Activated T-helper 2 cell treated with anti-CD3 and anti-CD28 coated beads, Interferon-gamma antibody, Interleukin-2, Interleukin-4, amounts not matched to agents 10 μg/mL and 5 μg/mL and 100 μg/mL, durations not matched to agents 14 hours and 24 hours and 36 hours (primary cell): ENCODE data around the gene OR5H2. TPM values are rescaled to one million over a fixed set of nuclear protein-coding genes. Genes with fewer than 3 reads are reported as not detected.

Source experiments
- DNase-seq: peaks from one replicate; pipeline ENCODE4 v3.0.0; 2021; ENCODE audit warnings: low spot score
- H3K27ac Mint-ChIP-seq: one replicate; pipeline ENCODE4 v1.8.0; 2021; ENCODE audit warnings: mixed read lengths
- H3K27me3 Mint-ChIP-seq: one replicate; pipeline ENCODE4 v1.8.0; 2021; ENCODE audit warnings: low read depth, mixed read lengths
- H3K36me3 Mint-ChIP-seq: one replicate; pipeline ENCODE4 v1.8.0; 2021; ENCODE audit warnings: low read depth, mixed read lengths
- H3K4me1 Mint-ChIP-seq: one replicate; pipeline ENCODE4 v1.8.0; 2021; ENCODE audit warnings: low read depth, mixed read lengths
- H3K4me3 Mint-ChIP-seq: one replicate; pipeline ENCODE4 v1.8.0; 2021; ENCODE audit warnings: low read depth, mild to moderate bottlenecking, moderate library complexity, mixed read lengths
- H3K9me3 Mint-ChIP-seq: one replicate; pipeline ENCODE4 v1.8.0; 2021; ENCODE audit warnings: mixed read lengths
- intact Hi-C: fragments of 100-400 bp; cut with micrococcal nuclease; formaldehyde crosslinking; loops from one replicate; pipeline ENCODE4 v1.15.1; 2023
- total RNA-seq: library from RNA; stranded (reverse); gene quantifications from 2 replicates; pipeline ENCODE4 v1.2.3, GENCODE V29; 2022

OR5H2 gene
- total RNA-seq, 1 donor from 2014 or later = not detected

DNA sequence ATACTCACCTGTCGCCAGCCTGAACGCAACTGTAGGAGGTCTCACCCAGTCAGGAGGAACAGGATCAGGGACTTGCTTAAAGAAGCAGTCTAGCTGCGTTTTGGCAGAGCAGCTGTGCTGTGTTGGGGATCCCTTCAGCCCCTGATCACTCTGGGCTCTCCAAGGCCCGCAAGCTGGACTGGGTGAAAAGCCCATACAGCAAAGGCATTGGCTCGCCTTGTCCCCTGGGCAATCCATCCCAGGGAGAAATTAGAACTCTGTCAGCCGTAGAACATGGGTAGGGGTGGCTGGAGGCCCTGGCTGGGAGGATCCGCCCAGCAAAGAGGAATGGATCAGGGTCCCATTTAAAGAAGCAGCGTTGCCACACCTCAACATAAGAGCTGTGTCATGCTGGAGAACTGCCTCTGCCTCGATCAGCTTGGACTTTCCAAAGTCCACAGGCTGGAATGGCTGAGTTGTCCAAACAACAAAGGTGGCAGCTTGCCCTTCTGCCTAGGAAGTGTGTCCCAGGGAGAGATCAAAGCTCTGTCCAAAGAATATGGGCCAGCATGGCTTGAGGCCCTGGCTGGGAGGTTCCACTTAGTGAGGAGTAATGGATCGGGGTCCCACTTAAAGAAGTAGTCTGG lies 9.1 kb downstream of the OR5H2 start:
- Mint-ChIP-seq H3K4me1 (no peaks in the 10 kb centered on the region), H3K4me3 (no peak overlapping the region), H3K9me3 (no peaks in the 10 kb centered on the region), H3K27me3 (peaks cover 4% of the 10 kb centered on the region), H3K36me3 (no peaks in the 10 kb centered on the region), H3K27ac (no peak overlapping the region)
- intact Hi-C loops = no loop called here
- no peak for DNase-seq

DNA sequence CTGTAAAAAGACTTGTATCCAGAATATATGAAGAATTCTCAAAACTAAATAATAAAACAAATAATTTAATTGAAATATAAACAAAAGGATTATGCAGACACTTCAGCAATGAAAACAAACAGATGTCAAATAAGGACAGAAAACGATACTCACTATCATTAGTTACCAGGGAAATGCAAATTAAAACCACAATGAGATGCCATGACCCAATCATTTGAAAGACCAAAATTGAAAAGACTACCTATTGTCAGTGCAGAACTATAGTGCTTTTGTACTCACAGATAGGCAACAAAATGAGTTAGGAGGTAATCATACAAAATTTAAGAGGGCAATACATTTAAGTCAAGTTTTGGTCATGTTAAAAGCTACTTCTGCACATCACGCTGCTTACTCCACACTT lies 39.8 kb downstream of the OR5H2 start:
- Mint-ChIP-seq H3K4me3 (no peak overlapping the region), H3K36me3 (no peaks in the 10 kb centered on the region), H3K4me1 (peaks cover 5% of the 10 kb centered on the region), H3K27ac (no peak overlapping the region), H3K9me3 (no peaks in the 10 kb centered on the region), H3K27me3 (peaks cover 7% of the 10 kb centered on the region)
- DNase-seq = no peak
- intact Hi-C loops = no loop called here

DNA sequence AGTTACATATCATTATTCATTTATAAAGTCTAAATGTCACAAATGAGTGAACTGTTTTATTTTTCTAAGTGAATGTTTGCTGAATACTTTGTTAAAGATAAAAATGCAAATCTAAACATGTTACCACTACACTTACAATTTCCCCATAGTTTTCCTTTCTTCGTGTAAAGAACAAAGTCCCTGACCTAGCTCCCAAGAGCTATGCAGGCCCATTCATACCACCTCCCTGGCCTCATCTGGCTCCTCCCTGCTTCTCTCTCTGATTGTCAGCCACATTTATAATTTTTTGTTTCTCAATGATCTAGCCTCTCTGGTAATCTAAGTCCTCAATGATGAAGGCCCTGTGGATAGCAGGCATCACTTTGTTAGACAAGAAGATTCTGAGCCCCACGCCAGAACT lies 40.4 kb downstream of the OR5H2 start:
- H3K4me1 Mint-ChIP-seq = peaks cover 11% of the 10 kb centered on the region
- H3K9me3 Mint-ChIP-seq = no peaks in the 10 kb centered on the region
- H3K27ac Mint-ChIP-seq = no peak overlapping the region
- H3K36me3 Mint-ChIP-seq = no peaks in the 10 kb centered on the region
- H3K27me3 Mint-ChIP-seq = peaks cover 7% of the 10 kb centered on the region
- no peak for DNase-seq
- intact Hi-C loops = no loop called here
- no peak overlapping the region for H3K4me3 Mint-ChIP-seq

DNA sequence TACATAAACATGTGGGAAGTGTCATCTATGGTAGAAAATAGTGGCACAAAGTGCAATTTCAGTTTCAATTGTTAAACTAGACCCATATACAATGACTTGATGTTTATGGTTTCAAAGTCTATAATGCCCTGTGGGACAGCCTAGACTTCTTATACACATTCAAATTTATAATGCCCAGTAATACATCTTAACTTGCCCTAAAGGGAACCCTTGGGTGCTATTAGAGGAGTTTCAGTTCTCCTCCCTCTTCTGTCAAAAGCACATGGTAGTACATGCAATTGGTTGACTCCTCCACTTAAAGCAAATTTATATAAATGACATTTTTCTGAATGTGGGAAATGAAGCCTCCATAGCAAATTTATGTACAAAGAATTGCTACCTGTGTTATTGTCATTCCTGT lies 41.1 kb downstream of the OR5H2 start:
- DNase-seq = no peak
- intact Hi-C loops = no loop called here

DNA sequence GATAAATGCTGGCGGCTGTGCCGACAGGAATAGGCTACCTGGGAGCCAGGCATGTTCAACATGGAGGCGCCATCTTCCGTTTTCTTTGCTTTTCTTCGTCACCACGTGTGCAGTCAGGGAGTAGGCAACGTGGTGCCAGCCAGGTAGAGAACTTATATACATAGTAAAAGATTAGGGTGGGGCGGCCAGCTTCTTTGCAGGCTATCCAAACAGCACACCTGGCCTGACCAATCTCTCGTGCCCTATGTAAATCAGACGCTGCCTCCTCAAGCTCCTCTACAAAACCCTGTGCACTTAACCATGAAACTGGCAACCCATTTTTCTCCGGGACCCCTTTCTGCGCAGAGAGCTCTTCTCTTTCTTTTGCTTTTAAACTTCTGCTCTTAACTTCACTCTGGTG lies 42.8 kb downstream of the OR5H2 start:
- no peak for DNase-seq
- no peak overlapping the region for H3K27ac Mint-ChIP-seq
- intact Hi-C loops = loop anchor here (5.0 kb wide), 3 partner anchors 138 to 277 kb away; no protein-coding TSS in a partner anchor
- no peaks in the 10 kb centered on the region for H3K36me3 Mint-ChIP-seq
- peaks cover 7% of the 10 kb centered on the region for H3K27me3 Mint-ChIP-seq
- no peak overlapping the region for H3K4me3 Mint-ChIP-seq
- no peaks in the 10 kb centered on the region for H3K9me3 Mint-ChIP-seq
- H3K4me1 Mint-ChIP-seq = peaks cover 17% of the 10 kb centered on the region

More for the DNA sequence above, 41.1 kb downstream of the OR5H2 start:
- Mint-ChIP-seq H3K4me3 (no peak overlapping the region), H3K9me3 (no peaks in the 10 kb centered on the region), H3K27ac (no peak overlapping the region), H3K36me3 (no peaks in the 10 kb centered on the region), H3K27me3 (peaks cover 7% of the 10 kb centered on the region), H3K4me1 (peaks cover 14% of the 10 kb centered on the region)

DNA sequence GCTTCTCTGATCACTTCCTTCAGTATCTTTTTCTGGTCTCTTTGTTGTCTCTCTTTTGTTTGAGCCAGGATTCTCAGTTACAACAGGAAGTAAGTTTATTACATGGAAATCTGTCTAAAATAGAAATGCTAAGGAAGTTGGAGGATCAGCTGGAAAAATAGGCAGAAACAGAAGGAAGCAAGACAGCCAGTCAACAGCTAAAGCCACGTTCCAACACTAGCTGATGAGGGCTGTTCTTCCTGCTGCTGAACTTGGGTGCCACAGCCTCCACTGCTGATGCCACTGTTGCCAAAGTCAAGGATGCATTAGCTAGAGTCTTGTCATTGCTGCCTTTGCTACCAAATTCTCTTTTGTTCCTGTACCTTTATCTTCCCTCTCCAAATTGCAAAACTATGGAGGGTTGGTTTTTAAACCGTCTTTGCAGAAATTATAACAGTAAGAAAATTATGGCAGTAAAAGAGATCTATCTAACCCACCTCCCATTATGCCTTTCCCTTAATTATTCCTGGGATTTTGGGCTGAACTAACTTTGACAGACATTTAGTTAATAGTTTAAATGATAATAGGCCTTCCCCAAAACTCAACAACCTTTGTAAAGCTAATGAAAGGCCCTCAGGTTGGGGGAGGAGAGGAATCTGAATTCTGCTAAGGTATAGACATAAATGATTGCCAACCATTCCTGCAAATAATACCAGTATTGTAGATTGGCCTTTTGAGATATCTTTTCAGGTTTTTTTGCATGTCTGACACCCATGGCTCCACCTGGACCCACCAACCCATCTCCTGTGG lies 44.0 kb downstream of the OR5H2 start:
- no peak for DNase-seq
- peaks cover 13% of the 10 kb centered on the region for H3K27me3 Mint-ChIP-seq
- peak overlapping the region; percentile 8 for H3K27ac Mint-ChIP-seq
- H3K4me1 Mint-ChIP-seq = peaks cover 20% of the 10 kb centered on the region
- intact Hi-C loops = loop anchor here (5.0 kb wide), 3 partner anchors 139 to 276 kb away; no protein-coding TSS in a partner anchor
- H3K36me3 Mint-ChIP-seq = no peaks in the 10 kb centered on the region
- no peaks in the 10 kb centered on the region for H3K9me3 Mint-ChIP-seq
- no peak overlapping the region for H3K4me3 Mint-ChIP-seq

DNA sequence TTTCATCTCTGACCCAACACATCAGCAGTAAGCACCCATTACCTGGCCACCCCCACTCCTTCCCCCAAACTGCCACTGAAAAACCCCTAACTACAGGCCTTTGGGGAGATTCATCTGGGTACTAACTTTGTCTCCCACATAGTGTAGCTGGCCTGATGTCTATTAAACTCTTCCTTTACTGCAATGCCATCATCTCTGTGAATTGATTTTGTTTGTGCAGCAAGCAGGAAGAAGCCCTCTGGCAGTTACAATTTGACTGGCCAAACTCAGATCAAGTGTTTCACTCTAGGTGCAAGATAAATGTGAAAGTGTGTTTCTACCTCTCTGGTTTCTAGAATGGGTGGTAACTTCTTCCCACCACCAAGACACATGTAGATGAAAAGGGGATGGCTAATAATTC lies 44.6 kb downstream of the OR5H2 start:
- no peaks in the 10 kb centered on the region for H3K36me3 Mint-ChIP-seq
- H3K4me3 Mint-ChIP-seq = no peak overlapping the region
- no peaks in the 10 kb centered on the region for H3K9me3 Mint-ChIP-seq
- peak overlapping the region; percentile 8 for H3K27ac Mint-ChIP-seq
- peaks cover 23% of the 10 kb centered on the region for H3K4me1 Mint-ChIP-seq
- H3K27me3 Mint-ChIP-seq = peaks cover 17% of the 10 kb centered on the region
- intact Hi-C loops = loop anchor here (5.0 kb wide), 3 partner anchors 140 to 275 kb away; no protein-coding TSS in a partner anchor
- no peak for DNase-seq

DNA sequence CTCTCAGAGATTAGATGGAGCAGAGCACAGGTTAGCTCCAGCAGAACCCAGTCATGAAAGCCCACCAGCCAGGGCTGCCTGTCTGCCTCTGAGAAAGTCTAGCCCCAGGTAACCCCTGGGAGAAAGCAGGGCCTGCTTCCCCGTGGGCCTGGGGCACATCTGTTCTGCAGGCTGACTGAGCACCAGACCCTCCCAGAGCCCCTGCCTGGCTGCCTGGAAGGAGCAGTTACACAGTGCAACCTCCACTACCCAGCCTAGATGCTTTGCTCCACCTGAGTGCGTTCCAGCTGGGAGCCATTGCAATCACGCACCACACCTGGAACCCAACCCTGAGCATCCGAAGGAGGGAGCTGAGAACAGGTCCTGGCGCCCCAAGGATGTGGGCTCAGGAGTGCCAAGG lies 46.6 kb downstream of the OR5H2 start:
- H3K9me3 Mint-ChIP-seq = no peaks in the 10 kb centered on the region
- no peak overlapping the region for H3K27ac Mint-ChIP-seq
- H3K36me3 Mint-ChIP-seq = no peaks in the 10 kb centered on the region
- peaks cover 27% of the 10 kb centered on the region for H3K4me1 Mint-ChIP-seq
- intact Hi-C loops = loop anchor here (1.0 to 5.0 kb wide), 4 partner anchors 142 to 290 kb away; no protein-coding TSS in a partner anchor
- DNase-seq = no peak
- peaks cover 28% of the 10 kb centered on the region for H3K27me3 Mint-ChIP-seq
- no peak overlapping the region for H3K4me3 Mint-ChIP-seq

DNA sequence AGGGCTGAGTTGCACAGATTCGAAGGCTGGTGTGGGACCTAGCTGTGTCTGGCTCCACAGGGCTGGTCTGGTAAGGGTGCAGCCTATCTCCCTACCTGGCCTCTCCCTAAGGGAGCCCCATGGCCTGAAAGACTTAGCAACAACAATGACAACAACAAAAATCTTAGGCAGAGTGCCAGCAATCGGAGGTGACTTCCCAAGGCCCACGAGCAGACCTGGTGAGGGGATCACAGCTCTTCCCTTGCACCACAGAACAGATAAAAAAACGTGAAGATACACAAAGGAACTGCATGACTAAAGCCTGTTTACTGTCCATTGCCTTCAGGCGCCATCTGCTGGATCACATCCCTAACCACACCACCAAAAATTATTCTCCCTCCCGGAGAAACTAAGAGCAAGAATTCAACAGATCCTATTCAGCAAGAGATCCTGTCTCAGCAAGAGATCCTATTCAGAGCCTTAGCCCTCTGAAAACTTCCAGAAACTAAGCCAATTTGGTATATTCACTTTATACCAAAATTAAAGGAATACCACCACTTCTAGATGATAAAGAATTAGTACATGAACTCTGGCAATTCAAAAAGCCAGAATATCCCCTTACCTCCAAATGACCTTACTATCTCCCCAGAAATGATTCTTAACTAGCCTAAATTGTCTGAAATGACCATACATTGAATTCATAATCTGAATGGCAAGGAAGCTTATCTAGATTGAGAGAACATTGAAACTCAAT lies 47.3 kb downstream of the OR5H2 start:
- H3K27ac Mint-ChIP-seq = no peak overlapping the region

DNA sequence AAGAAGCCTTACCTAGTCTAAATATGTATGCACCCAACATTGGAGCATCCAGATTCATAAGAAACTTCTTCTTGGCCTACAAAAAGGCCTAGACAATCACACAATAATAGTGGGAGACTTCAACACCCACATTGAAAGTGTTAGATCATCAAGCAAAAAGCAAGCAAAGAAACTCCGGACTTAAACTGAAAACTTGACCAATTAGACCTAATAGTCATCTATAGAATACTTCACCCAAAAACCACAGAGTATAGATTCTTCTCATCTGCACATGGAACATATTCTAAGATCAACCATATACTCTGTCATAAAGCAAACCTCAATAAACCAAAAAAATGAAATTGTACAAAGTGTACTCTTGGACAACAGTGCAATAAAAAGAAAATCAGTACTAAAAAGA lies 49.0 kb downstream of the OR5H2 start:
- Mint-ChIP-seq H3K27me3 (peaks cover 35% of the 10 kb centered on the region), H3K4me3 (no peak overlapping the region), H3K36me3 (no peaks in the 10 kb centered on the region), H3K27ac (no peak overlapping the region), H3K4me1 (peaks cover 27% of the 10 kb centered on the region), H3K9me3 (no peaks in the 10 kb centered on the region)
- DNase-seq = no peak
- intact Hi-C loops = no loop called here

More for the DNA sequence above, 47.3 kb downstream of the OR5H2 start:
- H3K27me3 Mint-ChIP-seq = peaks cover 34% of the 10 kb centered on the region
- peaks cover 27% of the 10 kb centered on the region for H3K4me1 Mint-ChIP-seq
- intact Hi-C loops = loop anchor here (1.0 to 5.0 kb wide), 4 partner anchors 142 to 290 kb away; no protein-coding TSS in a partner anchor
- no peaks in the 10 kb centered on the region for H3K9me3 Mint-ChIP-seq
- H3K36me3 Mint-ChIP-seq = no peaks in the 10 kb centered on the region
- H3K4me3 Mint-ChIP-seq = no peak overlapping the region
- DNase-seq = peak; percentile 26
